HEK293T (cell line): ENCODE measurements around the gene IRF6.

Experiments
- CTCF ChIA-PET: fragments of 350-600 bp; formaldehyde crosslinking; extraction: SDS; loops from one replicate; lab custom pipeline; 2021; ENCODE audit warnings: antibody characterized with exemption, inconsistent platforms; lab: Yijun Ruan, JAX
- POLR2A ChIA-PET: fragments of 350-600 bp; formaldehyde crosslinking; extraction: SDS; loops from one replicate; lab custom pipeline; 2020; ENCODE audit warnings: antibody characterized with exemption, inconsistent platforms; lab: Yijun Ruan, JAX
- DNase-seq: peaks from one replicate; pipeline ENCODE4 v3.0.0; 2012; ENCODE audit warnings: mixed read lengths; ENCODE audit errors: extremely low spot score
- ARNT ChIP-seq: fragments of 450-650 bp; IDR thresholded peaks from 2 replicates; pipeline ENCODE4 v1.6.1; 2017; ENCODE audit warnings: mild to moderate bottlenecking
- BHLHE40 ChIP-seq: fragments of 450-650 bp; IDR thresholded peaks from 2 replicates; pipeline ENCODE4 v1.6.1; 2016; ENCODE audit warnings: mild to moderate bottlenecking, moderate library complexity, borderline replicate concordance
- CTBP1 ChIP-seq: fragments of 450-650 bp; IDR thresholded peaks from 2 replicates; pipeline ENCODE4 v1.6.1; 2016; ENCODE audit warnings: borderline replicate concordance
- ELF4 ChIP-seq: fragments of 450-650 bp; IDR thresholded peaks from 2 replicates; pipeline ENCODE4 v1.6.1; 2017; ENCODE audit warnings: antibody characterized with exemption
- FOXA1 ChIP-seq: fragments of 450-650 bp; IDR thresholded peaks from 2 replicates; pipeline ENCODE4 v1.6.1; 2016; ENCODE audit warnings: mild to moderate bottlenecking
- FOXK2 ChIP-seq: fragments of 450-650 bp; IDR thresholded peaks from 2 replicates; pipeline ENCODE4 v1.6.1; 2016; ENCODE audit warnings: mild to moderate bottlenecking
- FOXM1 ChIP-seq: fragments of 450-650 bp; IDR thresholded peaks from 2 replicates; pipeline ENCODE4 v1.6.1; 2017; ENCODE audit warnings: mild to moderate bottlenecking, borderline replicate concordance
- HDGF ChIP-seq: fragments of 450-650 bp; IDR thresholded peaks from 2 replicates; pipeline ENCODE4 v1.6.1; 2017; ENCODE audit warnings: antibody characterized with exemption, borderline replicate concordance
- L3MBTL2 ChIP-seq: fragments of 450-650 bp; conservative IDR thresholded peaks from 2 replicates; pipeline ENCODE4 v1.6.1; 2016; ENCODE audit warnings: mild to moderate bottlenecking
- LEF1 ChIP-seq: fragments of 450-650 bp; IDR thresholded peaks from 2 replicates; pipeline ENCODE4 v1.6.1; 2017; ENCODE audit warnings: mild to moderate bottlenecking, borderline replicate concordance
- NFRKB ChIP-seq: fragments of 450-650 bp; IDR thresholded peaks from 2 replicates; pipeline ENCODE4 v1.6.1; 2016; ENCODE audit warnings: mild to moderate bottlenecking, moderate library complexity
- SP1 ChIP-seq: fragments of 450-650 bp; IDR thresholded peaks from 2 replicates; pipeline ENCODE4 v1.6.1; 2017
- SUZ12 ChIP-seq: fragments of 450-650 bp; IDR thresholded peaks from 2 replicates; pipeline ENCODE4 v1.6.1; 2016; ENCODE audit warnings: mild to moderate bottlenecking
- TARDBP ChIP-seq: fragments of 450-650 bp; IDR thresholded peaks from 2 replicates; pipeline ENCODE4 v1.6.1; 2016
- ZNF384 ChIP-seq: fragments of 450-650 bp; IDR thresholded peaks from 2 replicates; pipeline ENCODE4 v1.6.1; 2016
- TF ChIP-seq, protein P1 (sequence below): fragments of 450-650 bp; IDR thresholded peaks from 2 replicates; pipeline ENCODE4 v1.6.1; 2016

The IRF6 gene

DNA sequence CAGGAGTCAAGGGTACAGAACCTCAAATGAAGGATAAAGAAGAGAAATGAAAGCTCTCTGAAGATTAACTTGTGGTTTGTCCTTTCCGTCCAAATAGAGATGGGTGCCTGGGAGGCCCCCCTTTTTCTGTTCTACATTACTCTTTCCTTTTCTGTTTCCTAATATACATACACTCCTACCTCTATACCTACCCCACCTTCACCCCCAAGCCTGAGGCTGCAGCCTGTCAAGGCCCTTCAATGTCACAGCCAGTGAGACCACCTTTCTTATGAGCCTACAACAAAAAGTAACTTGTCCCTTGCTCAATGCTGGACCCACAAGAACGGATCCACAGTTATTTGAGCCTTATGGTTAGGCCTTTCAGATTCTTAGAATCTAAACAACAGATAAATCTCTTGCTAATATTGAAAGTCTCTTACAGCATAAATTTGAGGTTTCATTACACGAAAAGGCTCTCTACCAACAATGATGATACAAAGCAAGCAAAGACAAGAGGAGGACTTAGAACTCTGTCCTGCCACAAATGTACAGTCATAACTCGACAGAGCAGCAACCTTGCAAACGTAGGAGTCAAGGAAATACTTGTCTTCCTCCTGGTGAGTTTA lies 54.2 kb downstream of the IRF6 start:
- TF ChIP-seq HDGF: no peak
- TF ChIP-seq NFRKB: no peak
- no peak for TF ChIP-seq TARDBP
- no peak for TF ChIP-seq CTBP1
- no peak for TF ChIP-seq ARNT
- TF ChIP-seq SP1: no peak
- no peak for TF ChIP-seq ELF4
- no peak for TF ChIP-seq ZNF384
- no peak for TF ChIP-seq SUZ12
- DNase-seq: no peak
- POLR2A ChIA-PET: no interaction called here
- CTCF ChIA-PET: no interaction called here

DNA sequence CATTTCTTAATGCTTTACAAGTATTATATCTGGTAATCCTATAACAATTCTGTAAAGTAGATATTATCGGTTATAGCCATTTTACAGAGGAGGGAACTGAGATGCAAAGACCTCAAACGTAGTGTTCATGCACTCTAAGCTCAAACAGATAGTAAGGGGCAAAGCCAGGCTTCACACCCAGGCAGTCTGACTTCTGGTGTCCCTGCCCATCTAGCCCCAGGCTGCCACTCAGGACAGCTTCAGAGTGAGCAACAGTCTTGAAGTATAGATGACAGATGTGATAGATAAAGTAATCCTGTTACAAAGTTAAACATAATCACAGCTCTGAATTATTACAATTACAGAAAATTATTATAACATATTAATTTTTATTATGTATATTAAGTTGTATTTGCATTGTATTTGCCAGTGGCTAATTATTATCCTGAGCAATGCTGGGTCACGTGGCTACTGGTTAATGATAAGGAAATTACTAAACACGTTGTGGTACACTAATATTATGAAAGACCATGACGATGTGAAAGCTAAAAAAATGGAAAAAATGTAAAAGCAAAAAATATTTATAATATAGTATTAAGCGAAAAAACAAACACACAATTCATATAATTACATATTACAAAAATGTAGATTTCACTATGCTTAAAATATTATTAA lies 56.1 kb downstream of the IRF6 start:
- no peak for DNase-seq
- ChIA-PET CTCF (interaction anchor here (2.2 kb wide), 1 partner anchor 184 kb away, joined by 6 read pairs; no protein-coding TSS in a partner anchor), POLR2A (no interaction called here)
- no peak for TF ChIP-seq FOXM1
- TF ChIP-seq HDGF: no peak
- no peak for TF ChIP-seq SP1
- no peak for TF ChIP-seq ARNT
- no peak for TF ChIP-seq FOXA1
- no peak for TF ChIP-seq ZNF384
- TF ChIP-seq TARDBP: no peak
- TF ChIP-seq NFRKB: no peak
- TF ChIP-seq SUZ12: no peak
- TF ChIP-seq FOXK2: no peak
- TF ChIP-seq L3MBTL2: no peak
- TF ChIP-seq LEF1: no peak
- no peak for TF ChIP-seq ELF4
- TF ChIP-seq, protein P1, sequence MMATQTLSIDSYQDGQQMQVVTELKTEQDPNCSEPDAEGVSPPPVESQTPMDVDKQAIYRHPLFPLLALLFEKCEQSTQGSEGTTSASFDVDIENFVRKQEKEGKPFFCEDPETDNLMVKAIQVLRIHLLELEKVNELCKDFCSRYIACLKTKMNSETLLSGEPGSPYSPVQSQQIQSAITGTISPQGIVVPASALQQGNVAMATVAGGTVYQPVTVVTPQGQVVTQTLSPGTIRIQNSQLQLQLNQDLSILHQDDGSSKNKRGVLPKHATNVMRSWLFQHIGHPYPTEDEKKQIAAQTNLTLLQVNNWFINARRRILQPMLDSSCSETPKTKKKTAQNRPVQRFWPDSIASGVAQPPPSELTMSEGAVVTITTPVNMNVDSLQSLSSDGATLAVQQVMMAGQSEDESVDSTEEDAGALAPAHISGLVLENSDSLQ: no peak

DNA sequence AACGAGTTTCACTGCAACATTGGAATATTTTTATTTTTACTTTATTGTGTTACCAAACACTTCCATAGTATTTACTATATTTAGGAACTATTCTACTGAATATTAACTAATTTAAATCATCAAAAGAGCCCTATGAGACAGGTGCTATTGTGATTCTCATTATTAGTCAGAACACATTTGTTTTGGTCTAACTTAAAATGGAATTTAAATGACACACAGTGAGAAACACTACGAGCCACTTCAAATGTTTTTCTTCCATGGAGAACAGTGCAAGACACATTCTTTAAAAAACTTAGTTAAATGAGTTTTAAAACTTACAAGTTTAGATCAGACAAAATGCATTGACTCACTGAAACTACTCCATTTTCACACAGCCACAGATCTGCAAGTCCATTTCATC lies 56.7 kb downstream of the IRF6 start:
- TF ChIP-seq HDGF (no peak), L3MBTL2 (no peak), NFRKB (no peak), ARNT (no peak), SP1 (no peak), TARDBP (no peak)
- TF ChIP-seq, protein P1: no peak
- POLR2A ChIA-PET: no interaction called here
- CTCF ChIA-PET: interaction anchor here (2.2 kb wide), 1 partner anchor 183 kb away, joined by 6 read pairs; no protein-coding TSS in a partner anchor
- DNase-seq: no peak

DNA sequence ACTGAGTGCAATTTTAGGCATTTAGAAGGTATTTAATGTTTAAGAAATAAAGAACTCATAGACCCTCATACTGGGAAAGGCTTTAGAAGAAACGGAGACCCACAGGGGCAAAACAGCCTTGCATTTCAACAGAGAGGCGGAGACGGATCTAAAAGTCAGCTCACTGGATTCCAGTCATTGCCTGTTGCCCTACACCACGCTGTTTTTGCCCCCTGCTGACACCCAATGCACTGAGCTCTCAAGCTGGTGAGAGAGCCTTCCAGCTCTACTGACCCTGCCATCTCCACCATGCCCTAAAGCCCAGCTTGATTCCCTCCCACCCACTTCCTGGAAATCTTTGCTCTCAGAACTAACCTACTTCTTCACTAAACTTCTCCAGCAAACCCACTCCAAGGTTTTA lies 57.3 kb downstream of the IRF6 start:
- no peak for DNase-seq
- TF ChIP-seq ZNF384: no peak
- no peak for TF ChIP-seq CTBP1
- TF ChIP-seq BHLHE40: no peak
- no peak for TF ChIP-seq ARNT
- TF ChIP-seq SUZ12: no peak
- TF ChIP-seq FOXA1: no peak
- no peak for TF ChIP-seq FOXK2
- TF ChIP-seq, protein P1: no peak
- no peak for TF ChIP-seq ELF4
- TF ChIP-seq LEF1: no peak
- no peak for TF ChIP-seq L3MBTL2
- no peak for TF ChIP-seq SP1
- POLR2A ChIA-PET: interaction anchor here (1.1 kb wide), 1 partner anchor 36 kb away, joined by 4 read pairs; the partner anchor contains the start of gene C1orf74
- CTCF ChIA-PET: interaction anchor here (0.6 to 2.2 kb wide), 4 partner anchors 12 to 183 kb away, joined by 4 to 7 read pairs (median 5); no protein-coding TSS in a partner anchor

DNA sequence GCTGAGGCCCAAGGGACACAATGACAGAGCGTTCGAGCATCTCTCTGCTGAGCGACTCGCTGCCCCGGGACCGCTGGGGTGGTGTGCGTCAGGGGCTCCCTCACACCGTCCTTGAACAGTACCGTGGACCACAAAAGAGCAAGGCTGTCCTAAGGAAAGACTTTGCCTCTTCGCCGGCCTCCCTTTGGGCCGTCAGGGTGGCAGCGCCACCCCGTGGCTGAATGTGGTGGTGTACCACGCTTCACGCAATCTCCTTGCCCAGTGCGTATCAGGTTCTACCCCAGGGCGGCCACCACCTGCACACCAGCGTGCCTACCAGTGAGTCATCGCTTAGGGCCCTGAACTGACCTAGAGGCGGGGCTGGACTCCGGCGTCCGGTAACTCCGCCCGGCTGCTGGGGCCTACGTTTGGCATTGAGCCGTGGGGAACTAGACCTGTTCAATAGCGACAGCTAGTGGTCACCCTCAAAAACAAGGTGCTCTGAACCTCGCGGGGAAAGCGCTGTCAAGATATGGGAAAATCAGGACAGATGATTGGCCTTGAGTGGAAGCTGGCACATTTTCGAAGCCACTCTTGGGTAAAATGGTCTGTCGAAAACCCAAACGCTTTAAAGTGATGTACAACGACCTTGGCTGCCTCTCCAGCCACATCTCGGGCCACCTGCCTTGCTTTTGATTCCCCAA lies 58.2 kb downstream of the IRF6 start:
- ChIA-PET CTCF (interaction anchor here (0.5 to 2.2 kb wide), 4 partner anchors 12 to 1924 kb away, joined by 3 to 7 read pairs (median 4); no protein-coding TSS in a partner anchor), POLR2A (interaction anchor here (1.1 kb wide), 1 partner anchor 37 kb away, joined by 4 read pairs; the partner anchor contains the start of gene C1orf74)

DNA sequence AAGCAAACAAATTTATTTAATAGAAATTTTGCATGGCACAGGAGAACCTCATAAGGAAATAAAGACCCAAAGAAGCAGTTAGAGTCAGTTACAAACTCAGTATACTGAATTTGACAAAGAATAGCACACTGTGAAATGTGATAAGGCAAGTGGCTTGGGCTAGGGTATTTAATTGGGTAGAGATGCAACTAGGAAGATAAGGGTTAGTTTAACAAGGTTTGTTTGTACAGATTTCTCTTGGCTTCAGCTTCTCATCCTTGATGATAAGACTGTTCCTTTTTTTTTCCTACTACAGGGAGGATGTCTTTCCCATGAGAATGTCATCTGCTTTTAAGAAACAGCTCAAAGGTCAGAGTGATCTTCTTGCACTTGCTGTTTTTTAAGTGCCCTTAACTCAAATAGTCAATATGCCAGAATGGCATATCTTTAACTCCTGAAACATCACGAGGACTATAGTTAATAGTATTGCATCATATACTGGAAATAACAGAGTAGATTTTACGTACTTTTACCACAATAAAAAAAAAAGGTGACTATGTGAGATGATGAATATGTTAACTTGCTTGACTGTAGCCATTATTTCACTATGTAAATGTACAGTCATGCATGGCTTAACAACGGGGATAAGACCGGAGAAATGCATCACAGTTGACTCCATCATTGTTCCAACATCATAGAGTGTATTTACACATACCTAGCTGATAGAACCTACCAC lies 59.3 kb downstream of the IRF6 start:
- POLR2A ChIA-PET: no interaction called here
- no peak for DNase-seq
- TF ChIP-seq BHLHE40: no peak
- CTCF ChIA-PET: no interaction called here

More for the DNA sequence above, 58.2 kb downstream of the IRF6 start:
- TF ChIP-seq L3MBTL2 (peak; percentile 60), SP1 (no peak)
- peak; percentile 93 for DNase-seq
